GM23248 (cell line): ENCODE measurements around the gene TJP2. TPM values are rescaled to one million over a fixed set of nuclear protein-coding genes. Genes with fewer than 3 reads are reported as not detected.
"Not testable (repeated sequence)": the region's sequence is repeated elsewhere in the genome, so short reads cannot be mapped to it uniquely, and the experiment has no call there.

Source experiments
- DNase-seq: peaks from one replicate; pipeline ENCODE4 v3.0.0-alpha.2; 2015
- H2AFZ ChIP-seq: fragments of 200-600 bp; sonication (generic); 2 replicates; pipeline ENCODE4 v1.6.1; 2016; ENCODE audit warnings: antibody characterized with exemption
- H3F3A ChIP-seq: fragments of 200-600 bp; sonication (generic); 2 replicates; pipeline ENCODE4 v1.6.1; 2016; ENCODE audit warnings: mild to moderate bottlenecking, antibody characterized with exemption, mixed run types; ENCODE audit not compliant: insufficient read depth
- H3K27ac ChIP-seq: fragments of 200-600 bp; sonication (generic); 2 replicates; pipeline ENCODE4 v1.5.1; 2016; ENCODE audit warnings: mild to moderate bottlenecking
- H3K27me3 ChIP-seq: fragments of 200-600 bp; sonication (generic); replicated peaks from 2 replicates; pipeline ENCODE4 v1.6.1; 2016; ENCODE audit warnings: mild to moderate bottlenecking; ENCODE audit not compliant: insufficient read depth
- H3K36me3 ChIP-seq: fragments of 200-600 bp; sonication (generic); 2 replicates; pipeline ENCODE4 v1.6.1; 2016; ENCODE audit warnings: low read depth, mild to moderate bottlenecking
- H3K4me1 ChIP-seq: fragments of 200-600 bp; sonication (generic); 2 replicates; pipeline ENCODE4 v1.6.1; 2016; ENCODE audit warnings: mild to moderate bottlenecking; ENCODE audit not compliant: insufficient read depth
- H3K4me2 ChIP-seq: fragments of 200-600 bp; sonication (generic); one replicate; pipeline ENCODE4 v1.6.1; 2016; ENCODE audit warnings: mild to moderate bottlenecking; ENCODE audit not compliant: unreplicated experiment
- H3K4me3 ChIP-seq: fragments of 200-600 bp; sonication (generic); 2 replicates; pipeline ENCODE4 v1.5.1; 2016; ENCODE audit warnings: mild to moderate bottlenecking
- H3K79me2 ChIP-seq: fragments of 200-600 bp; sonication (generic); 2 replicates; pipeline ENCODE4 v1.6.1; 2016; ENCODE audit warnings: mild to moderate bottlenecking; ENCODE audit not compliant: insufficient read depth
- H3K9ac ChIP-seq: fragments of 200-600 bp; sonication (generic); 2 replicates; pipeline ENCODE4 v1.6.1; 2016; ENCODE audit warnings: mild to moderate bottlenecking
- H3K9me2 ChIP-seq: fragments of 200-600 bp; sonication (generic); 2 replicates; pipeline ENCODE4 v1.6.1; 2016; ENCODE audit warnings: mixed run types, mild to moderate bottlenecking, moderate library complexity; ENCODE audit not compliant: insufficient read depth
- H3K9me3 ChIP-seq: fragments of 200-600 bp; sonication (generic); one replicate; pipeline ENCODE4 v1.6.1; 2017; ENCODE audit warnings: low read depth
- H4K20me1 ChIP-seq: fragments of 200-600 bp; sonication (generic); 2 replicates; pipeline ENCODE4 v1.6.0; 2016; ENCODE audit not compliant: insufficient read depth
- EZH2 ChIP-seq: fragments of 200-600 bp; sonication (generic); IDR thresholded peaks from 2 replicates; pipeline ENCODE4 v1.6.1; 2018; ENCODE audit warnings: antibody characterized with exemption, mild to moderate bottlenecking; ENCODE audit not compliant: insufficient read depth, poor library complexity, severe bottlenecking
- EZH2phosphoT487 ChIP-seq: fragments of 200-600 bp; sonication (generic); IDR thresholded peaks from 2 replicates; pipeline ENCODE4 v1.6.1; 2018; ENCODE audit warnings: antibody characterized with exemption, moderate library complexity, mild to moderate bottlenecking, low read depth; ENCODE audit not compliant: insufficient read depth
- WGBS, 2 experiments: methylation state at CpG; one replicate each; pipeline ENCODE4 v1.1.6; 2015 to 2017; ENCODE audit warnings: low lambda C conversion rate in 2 of 2, low coverage in 1 of 2; ENCODE audit errors: missing lambda C conversion rate in 2 of 2; 5-methylcytosine and 5-hydroxymethylcytosine counted together
- in situ Hi-C: fragments of 300-500 bp; cut with MboI; formaldehyde crosslinking; loops from 2 replicates; pipeline ENCODE4 v1.15.0; 2020
- polyA plus RNA-seq: library from polyadenylated mRNA; unstranded; fragments of >200 nt; fragmentation: Nextera tagmentation; extraction: Ambion mirVana; gene quantifications from 2 replicates; pipeline ENCODE4 v1.2.1, GENCODE V29; 2016
- total RNA-seq: library from RNA; depleted of rRNA; stranded (reverse); fragments of >200 nt; shearing (Covaris generic); gene quantifications from 2 replicates; pipeline ENCODE4 v1.2.3, GENCODE V29; 2014

Gene TJP2
- total and polyA plus RNA-seq, 2 experiments from 2014 or later, result 5.5 to 8.6 TPM

DNA sequence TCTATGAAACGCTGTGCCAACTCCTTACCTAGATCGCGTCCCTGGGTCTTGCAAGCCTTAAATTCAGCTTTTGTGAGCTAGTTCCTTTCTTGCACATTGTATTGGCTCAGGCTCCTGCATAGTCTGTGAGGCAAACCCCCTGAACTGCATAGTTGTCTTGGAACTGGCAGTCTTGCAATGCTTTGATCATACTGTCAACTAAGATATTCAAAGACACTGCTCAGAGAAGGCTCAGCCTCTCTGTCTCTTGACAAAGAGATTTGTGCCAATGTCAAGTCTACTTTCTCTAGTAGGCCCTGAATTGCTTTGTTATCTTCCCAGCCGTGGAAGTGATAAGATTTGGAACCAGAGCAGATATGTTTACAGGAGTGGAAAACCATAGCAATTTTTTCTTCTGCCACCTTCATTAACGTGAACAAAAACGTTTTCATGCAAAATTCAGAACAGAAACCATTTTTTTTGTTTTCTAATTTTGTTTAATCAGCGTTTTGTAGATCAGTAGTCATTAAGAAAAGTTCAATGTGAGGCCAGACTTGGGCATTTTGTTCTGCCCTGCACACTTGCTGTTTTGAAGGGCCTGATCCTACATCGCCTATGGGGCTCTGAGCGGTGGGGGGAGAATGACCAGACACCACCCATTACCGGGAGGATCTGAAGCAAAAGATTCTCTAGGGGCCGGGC is 123.4 kb downstream of the TJP2 start:
- H3K4me1 ChIP-seq, result no peaks in the 10 kb centered on the region
- no peaks in the 10 kb centered on the region for H3K9me3 ChIP-seq
- H2AFZ ChIP-seq, result no peak overlapping the region
- H3K27me3 ChIP-seq, result 0 out of 2 replicates have a peak, but pooled peaks cover 13% of the 10 kb centered on the region
- H3K27ac ChIP-seq, result no peak overlapping the region
- H3K9ac ChIP-seq, result no peak overlapping the region
- WGBS, 2 experiments, result 52 to 54% methylated on average over 11 of the region's 11 CpGs
- no peaks in the 10 kb centered on the region for H4K20me1 ChIP-seq
- no peaks in the 10 kb centered on the region for H3K79me2 ChIP-seq
- TF ChIP-seq EZH2phosphoT487, result no peak
- no peak for TF ChIP-seq EZH2
- no peaks in the 10 kb centered on the region for H3F3A ChIP-seq
- H3K4me2 ChIP-seq, result no peak overlapping the region
- no peaks in the 10 kb centered on the region for H3K36me3 ChIP-seq
- no peak for DNase-seq
- no peak overlapping the region for H3K4me3 ChIP-seq
- in situ Hi-C loops, result no loop called here
- no peaks in the 10 kb centered on the region for H3K9me2 ChIP-seq

DNA sequence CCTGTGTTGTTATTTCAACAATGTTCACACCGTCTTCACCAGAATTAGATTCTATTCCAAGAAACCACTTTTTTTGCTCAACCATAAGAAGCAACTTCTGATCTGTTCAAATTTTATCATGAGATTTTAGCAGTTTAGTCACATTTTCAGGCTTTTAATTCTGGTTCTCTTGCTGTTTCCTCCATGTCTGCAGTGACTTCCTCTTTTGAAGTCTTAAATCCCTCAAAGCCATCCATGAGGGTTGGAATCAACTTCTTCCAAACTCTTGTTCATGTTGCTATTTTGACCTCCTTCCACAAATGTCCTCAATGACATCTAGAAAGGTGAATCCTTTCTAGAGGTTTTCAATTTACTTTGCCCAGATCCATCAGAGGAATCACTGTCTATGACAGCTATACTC is 125.2 kb downstream of the TJP2 start:
- Histone ChIP-seq H3K79me2 (no peaks in the 10 kb centered on the region), H3K4me3 (no peak overlapping the region), H3K36me3 (no peaks in the 10 kb centered on the region), H3K27ac (no peak overlapping the region), H4K20me1 (no peaks in the 10 kb centered on the region), H2AFZ (no peak overlapping the region), H3K9ac (no peak overlapping the region), H3K9me2 (no peaks in the 10 kb centered on the region), H3K9me3 (no peaks in the 10 kb centered on the region), H3F3A (no peaks in the 10 kb centered on the region), H3K4me2 (no peak overlapping the region), H3K27me3 (peaks cover 13% of the 10 kb centered on the region; the same call in 1 of the 2 replicates), H3K4me1 (no peaks in the 10 kb centered on the region)
- no peak for DNase-seq
- TF ChIP-seq EZH2 (no peak), EZH2phosphoT487 (no peak)
- in situ Hi-C loops, result no loop called here
- WGBS, 2 experiments, result 29 to 40% methylated on average over 1 of the region's 1 CpG

DNA sequence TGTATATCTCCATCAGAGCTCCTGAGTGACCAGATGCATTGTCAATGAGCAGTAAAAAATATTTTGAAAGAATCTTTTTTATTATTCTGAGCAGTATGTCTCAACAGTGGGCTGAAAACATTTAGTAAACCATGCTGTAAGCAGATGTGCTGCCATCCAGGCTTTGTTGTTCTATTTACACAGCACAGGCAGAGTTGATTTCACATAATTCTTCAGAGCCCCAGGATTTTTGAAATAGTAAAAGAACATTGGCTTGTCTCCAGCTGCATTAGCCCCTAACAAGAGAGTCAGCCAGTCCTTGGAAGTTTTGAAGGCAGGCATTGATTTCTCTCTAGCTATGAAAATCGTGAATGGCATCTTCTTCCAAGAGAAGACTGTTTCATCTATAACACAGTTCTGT is 125.7 kb downstream of the TJP2 start:
- Histone ChIP-seq H3K4me1 (no peaks in the 10 kb centered on the region), H3K9me2 (no peaks in the 10 kb centered on the region), H3K27ac (no peak overlapping the region), H4K20me1 (no peaks in the 10 kb centered on the region), H3K4me2 (no peak overlapping the region), H3K79me2 (no peaks in the 10 kb centered on the region), H3K36me3 (no peaks in the 10 kb centered on the region), H2AFZ (no peak overlapping the region), H3K4me3 (no peak overlapping the region), H3K9ac (no peak overlapping the region), H3K9me3 (no peaks in the 10 kb centered on the region), H3K27me3 (peaks cover 12% of the 10 kb centered on the region; the same call in 1 of the 2 replicates), H3F3A (no peaks in the 10 kb centered on the region)
- no peak for DNase-seq
- 0% methylated on average over 1 of the region's 1 CpG for WGBS, 2 experiments
- in situ Hi-C loops, result no loop called here
- TF ChIP-seq EZH2phosphoT487 (no peak), EZH2 (no peak)

DNA sequence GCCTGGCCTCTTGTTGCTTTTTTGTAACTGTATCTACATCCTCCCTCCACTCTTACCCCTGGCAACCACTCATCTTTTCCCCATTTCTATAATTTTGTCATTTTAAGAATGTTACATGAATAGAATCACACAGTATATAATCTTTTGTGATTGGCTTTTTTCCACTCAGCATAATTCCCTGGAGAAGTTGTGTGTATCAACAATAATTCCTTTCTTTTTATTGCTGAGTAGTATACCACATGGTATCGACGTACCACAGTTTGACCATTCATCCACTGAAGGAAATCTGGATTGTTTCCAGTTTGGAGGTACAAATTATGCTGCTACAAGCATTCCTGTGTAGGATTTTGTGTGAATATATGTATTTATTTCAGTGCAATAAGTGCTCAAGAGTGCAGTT is 129.3 kb downstream of the TJP2 start:
- Histone ChIP-seq H3K4me2 (no peak overlapping the region), H2AFZ (no peak overlapping the region), H3K27ac (no peak overlapping the region), H3K27me3 (no peaks in the 10 kb centered on the region; the same call in 1 of the 2 replicates), H3K36me3 (no peaks in the 10 kb centered on the region), H3F3A (no peaks in the 10 kb centered on the region), H4K20me1 (no peaks in the 10 kb centered on the region), H3K4me1 (no peaks in the 10 kb centered on the region), H3K9me3 (no peaks in the 10 kb centered on the region), H3K9ac (no peak overlapping the region), H3K4me3 (no peak overlapping the region), H3K9me2 (no peaks in the 10 kb centered on the region), H3K79me2 (no peaks in the 10 kb centered on the region)
- DNase-seq, result no peak
- in situ Hi-C loops, result no loop called here
- 83 to 84% methylated on average over 2 of the region's 2 CpGs for WGBS, 2 experiments
- no peak for TF ChIP-seq EZH2phosphoT487
- no peak for TF ChIP-seq EZH2

DNA sequence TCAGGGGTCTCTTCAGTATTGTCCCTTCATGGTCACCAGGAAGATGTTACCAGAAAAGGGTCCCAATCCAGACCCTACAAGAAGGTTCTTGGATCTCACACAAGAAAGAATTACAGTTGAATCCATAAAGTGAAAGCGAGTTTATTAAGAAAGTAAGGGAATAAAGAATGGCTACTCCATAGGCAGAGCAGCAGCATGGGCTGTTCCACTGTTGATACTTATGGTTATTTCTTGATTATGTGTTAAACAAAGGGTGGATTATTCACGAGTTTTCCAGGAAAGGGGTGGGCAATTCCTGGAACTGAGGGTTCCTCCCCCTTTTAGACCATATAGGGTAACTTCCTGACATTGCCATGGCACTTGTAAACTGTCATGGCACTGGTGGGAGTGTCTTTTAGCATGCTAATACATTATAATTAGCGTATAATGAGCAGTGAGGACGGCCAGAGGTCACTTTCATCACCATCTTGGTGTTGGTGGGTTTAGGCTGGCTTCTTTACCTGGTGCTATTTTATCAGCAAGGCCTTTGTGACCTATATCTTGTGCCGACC is 132.9 kb downstream of the TJP2 start:
- H3K27ac ChIP-seq, DNase-seq, H3K4me3 ChIP-seq, H3K36me3 ChIP-seq, in situ Hi-C loops, H2AFZ ChIP-seq, H4K20me1 ChIP-seq, H3K79me2 ChIP-seq, H3F3A ChIP-seq, H3K9me2 ChIP-seq, H3K27me3 ChIP-seq, H3K4me2 ChIP-seq, H3K4me1 ChIP-seq, H3K9me3 ChIP-seq, H3K9ac ChIP-seq: not testable (repeated sequence)
- 27 to 28% methylated on average over 5 of the region's 5 CpGs for WGBS, 2 experiments
